B cell (primary cell): ENCODE measurements around the gene DLX2. TPM values are rescaled to one million over a fixed set of nuclear protein-coding genes. Genes with fewer than 3 reads are reported as not detected.

ENCODE experiments used
- ATAC-seq: fragments of 200-7000 bp; cut with Tn5 transposase; one replicate; pipeline ENCODE4 v1.10.0; 2021; ENCODE audit warnings: low read depth, mild to moderate bottlenecking, moderate number of reproducible peaks, moderate library complexity
- CTCF ChIA-PET: fragments of 350-600 bp; sonication (Branson Sonifier 250); formaldehyde crosslinking; loops from one replicate; lab custom pipeline; 2021; ENCODE audit warnings: antibody characterized with exemption, inconsistent platforms; lab: Charles Lee
- POLR2A ChIA-PET: fragments of 350-600 bp; sonication (Branson Sonifier 250); formaldehyde crosslinking; loops from one replicate; lab custom pipeline; 2021; ENCODE audit warnings: antibody characterized with exemption; lab: Charles Lee
- DNase-seq: peaks from one replicate; pipeline ENCODE4 v3.0.0; 2013
- H2AFZ ChIP-seq: 2 replicates; pipeline ENCODE4 v1.6.1; 2012; ENCODE audit warnings: mild to moderate bottlenecking, low read depth, low read length; ENCODE audit not compliant: insufficient read depth, poor library complexity, severe bottlenecking
- H3K27ac ChIP-seq, 2 donors: 1 replicate in 1 of 2; 2 replicates in 1 of 2; pipeline ENCODE4 v1.5.1; 2012 to 2013; ENCODE audit warnings: low read length in 2 of 2, mild to moderate bottlenecking in 2 of 2, moderate library complexity in 1 of 2
- H3K27me3 ChIP-seq, 4 experiments: fragments of 200-600 bp in 1 of 4; sonication (generic) in 1 of 4; replicated peaks in 1 of 4; 1 replicate in 2 of 4; 2 replicates in 2 of 4; pipeline versions ENCODE4 v1.6.1 to v1.7.0; 2013 to 2016; ENCODE audit warnings: low read length in 3 of 4, mild to moderate bottlenecking in 2 of 4, mixed read lengths in 1 of 4, moderate library complexity in 1 of 4; ENCODE audit not compliant: insufficient read depth in 4 of 4, control insufficient read depth in 3 of 4; ENCODE audit errors: control extremely low read depth in 1 of 4
- H3K36me3 ChIP-seq, 2 experiments: replicated peaks in 1 of 2; 1 replicate in 1 of 2; 2 replicates in 1 of 2; pipeline versions ENCODE4 v1.6.1 to v1.7.1; 2013; ENCODE audit warnings: low read length in 1 of 2; ENCODE audit not compliant: insufficient read depth in 2 of 2, control insufficient read depth in 1 of 2; ENCODE audit errors: control extremely low read depth in 1 of 2, extremely low read depth in 1 of 2
- H3K4me1 ChIP-seq, 2 donors: fragments of 200-600 bp in 1 of 2; sonication (generic) in 1 of 2; 1 replicate in 1 of 2; 2 replicates in 1 of 2; pipeline versions ENCODE4 v1.5.1 to v1.6.1; 2013 to 2017; ENCODE audit warnings: low read length in 2 of 2; ENCODE audit not compliant: control insufficient read depth in 2 of 2, insufficient read depth in 2 of 2
- H3K4me2 ChIP-seq: replicated peaks from 2 replicates; pipeline ENCODE3; 2012; ENCODE audit warnings: mild to moderate bottlenecking, low read depth, low read length; ENCODE audit not compliant: poor library complexity, severe bottlenecking
- H3K4me3 ChIP-seq, 5 experiments: fragments of 200-600 bp in 1 of 5; sonication (generic) in 1 of 5; 1 replicate in 3 of 5; 2 replicates in 2 of 5; pipeline versions ENCODE4 v1.5.1 to v1.7.0; 2011 to 2016; ENCODE audit warnings: low read length in 4 of 5, mild to moderate bottlenecking in 4 of 5, low read depth in 2 of 5, control low read depth in 1 of 5, moderate library complexity in 1 of 5; ENCODE audit not compliant: insufficient read depth in 1 of 5; ENCODE audit errors: control extremely low read depth in 1 of 5, extremely low read depth in 1 of 5
- H3K79me2 ChIP-seq: fragments of 200-600 bp; sonication (generic); one replicate; pipeline ENCODE4 v1.6.0; 2016; ENCODE audit warnings: low read length; ENCODE audit not compliant: control insufficient read depth, insufficient read depth
- H3K9ac ChIP-seq: fragments of 200-600 bp; sonication (generic); 2 replicates; pipeline ENCODE4 v1.6.1; 2017; ENCODE audit warnings: mild to moderate bottlenecking, low read length, moderate library complexity
- H3K9me3 ChIP-seq, 3 donors: one replicate each; pipeline versions ENCODE4 v1.6.1 to v1.7.1; 2013; ENCODE audit warnings: low read length in 2 of 3; ENCODE audit not compliant: control insufficient read depth in 2 of 3, insufficient read depth in 1 of 3; ENCODE audit errors: control extremely low read depth in 1 of 3
- H4K20me1 ChIP-seq: 2 replicates; pipeline ENCODE4 v1.6.0; 2012; ENCODE audit warnings: mild to moderate bottlenecking, low read length; ENCODE audit not compliant: insufficient read depth, control insufficient read depth, poor library complexity, severe bottlenecking
- H3K27ac Mint-ChIP-seq: one replicate; pipeline ENCODE4 v1.8.0; 2021; ENCODE audit warnings: mixed read lengths
- H3K27me3 Mint-ChIP-seq: one replicate; pipeline ENCODE4 v1.8.0; 2021; ENCODE audit warnings: mixed read lengths
- H3K4me1 Mint-ChIP-seq: one replicate; pipeline ENCODE4 v1.8.0; 2021; ENCODE audit warnings: mixed read lengths
- H3K4me3 Mint-ChIP-seq: one replicate; pipeline ENCODE4 v1.8.0; 2021; ENCODE audit warnings: mixed read lengths
- H3K9me3 Mint-ChIP-seq: one replicate; pipeline ENCODE4 v1.8.0; 2022; ENCODE audit warnings: mixed read lengths; ENCODE audit not compliant: insufficient read depth
- EZH2 ChIP-seq: IDR thresholded peaks from 2 replicates; pipeline ENCODE4 v1.6.1; 2012; ENCODE audit warnings: borderline replicate concordance, low read depth, mild to moderate bottlenecking, moderate library complexity, low read length; ENCODE audit not compliant: insufficient read depth, poor library complexity, severe bottlenecking
- WGBS: methylation state at CpG from one replicate; pipeline ENCODE4 v1.1.5; 2013; ENCODE audit warnings: missing lambda C conversion rate; ENCODE audit not compliant: insufficient coverage; 5-methylcytosine and 5-hydroxymethylcytosine counted together
- intact Hi-C: fragments of 100-400 bp; cut with micrococcal nuclease; formaldehyde crosslinking; loops from one replicate; pipeline ENCODE4 v1.10.0; 2022
- polyA plus RNA-seq: library from polyadenylated mRNA; depleted of rRNA; stranded (reverse); fragments of >200 nt; gene quantifications from 2 replicates; pipeline ENCODE4 v1.2.3, GENCODE V29; 2012
- total RNA-seq, 2 donors: library from RNA; stranded (reverse); fragments of 120-200 nt in 1 of 2; gene quantifications; 1 replicate in 1 of 2; 2 replicates in 1 of 2; pipeline versions ENCODE4 v1.2.3 to v1.2.4, GENCODE V29; 2013 to 2022
- TF ChIP-seq, protein P1 (sequence below): fragments of 200-600 bp; IDR thresholded peaks from one replicate; pipeline ENCODE4 v1.8.0; 2022; ENCODE audit warnings: antibody characterized with exemption, mild to moderate bottlenecking

The DLX2 gene
- total and polyA plus RNA-seq, 2 donors (not counting 1 experiment from before 2014, with no cell fraction given): 0.13 to 0.52 TPM

DNA sequence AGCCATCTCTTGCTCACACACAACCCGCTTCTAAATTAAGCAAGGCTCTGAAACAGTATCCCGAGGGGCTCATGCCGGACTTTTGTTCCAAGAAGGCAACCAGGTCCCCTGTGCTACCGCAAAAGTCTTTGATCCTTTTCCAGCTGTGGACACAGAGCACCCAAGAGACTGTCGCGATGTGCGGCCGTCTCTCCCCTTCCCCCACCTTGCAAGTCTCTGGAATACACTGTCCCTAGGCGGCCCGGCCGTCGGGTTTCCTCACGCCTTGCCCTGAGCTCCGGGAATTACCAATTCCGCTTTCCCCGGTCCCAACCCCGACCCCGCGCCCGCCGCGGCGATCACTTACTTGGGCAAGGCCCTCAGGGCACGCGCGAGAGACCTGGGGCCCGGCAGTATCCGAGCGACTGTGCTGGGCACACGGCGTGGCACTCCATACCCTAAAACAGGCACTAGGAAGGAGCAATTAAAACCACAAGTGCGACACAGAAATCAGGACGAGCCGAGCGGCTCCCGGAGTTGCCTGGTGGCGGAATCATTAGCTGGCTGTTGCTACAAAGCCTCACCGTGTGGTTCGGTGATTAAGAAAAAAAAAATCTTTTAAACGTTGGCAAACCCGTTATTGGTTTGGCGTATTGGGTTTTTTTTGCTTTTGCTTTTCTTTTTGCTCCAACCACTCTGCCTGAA lies 19.6 kb downstream of the DLX2 start:
- DNase-seq (peak; percentile 27), ATAC-seq (no peak)
- Histone ChIP-seq H3K9ac (peak overlapping the region; percentile 3), H3K36me3 (no peaks in the 10 kb centered on the region), H3K79me2 (no peaks in the 10 kb centered on the region), H2AFZ (no peak overlapping the region), H3K27ac (no peak overlapping the region), H3K9me3 (peaks cover 0 to 89% (median 49%) of the 10 kb centered on the region in 3 donors), H3K4me3 (no peak overlapping the region), H3K4me2 (peak overlapping the region; percentile 19), H3K27me3 (peaks cover 0 to 91% (median 89%) of the 10 kb centered on the region in 4 experiments), H4K20me1 (peaks cover 6% of the 10 kb centered on the region), H3K4me1 (peaks cover 58 to 79% of the 10 kb centered on the region in 2 donors)
- CTCF ChIA-PET: interaction anchor here (10.1 kb wide), 1 partner anchor 21 kb away, joined by 58 read pairs; the partner anchor contains the start of gene DLX2
- peak overlapping the region; percentile 32 for H3K4me3 Mint-ChIP-seq
- H3K27ac Mint-ChIP-seq: no peak overlapping the region
- WGBS: 14% methylated on average over 38 of the region's 42 CpGs
- POLR2A ChIA-PET: interaction anchor here (1.1 to 2.2 kb wide), 2 partner anchors 9 to 16 kb away, joined by 3 to 6 read pairs; no protein-coding TSS in a partner anchor
- peaks cover 45% of the 10 kb centered on the region for H3K4me1 Mint-ChIP-seq
- intact Hi-C loops: no loop called here
- TF ChIP-seq, protein P1, sequence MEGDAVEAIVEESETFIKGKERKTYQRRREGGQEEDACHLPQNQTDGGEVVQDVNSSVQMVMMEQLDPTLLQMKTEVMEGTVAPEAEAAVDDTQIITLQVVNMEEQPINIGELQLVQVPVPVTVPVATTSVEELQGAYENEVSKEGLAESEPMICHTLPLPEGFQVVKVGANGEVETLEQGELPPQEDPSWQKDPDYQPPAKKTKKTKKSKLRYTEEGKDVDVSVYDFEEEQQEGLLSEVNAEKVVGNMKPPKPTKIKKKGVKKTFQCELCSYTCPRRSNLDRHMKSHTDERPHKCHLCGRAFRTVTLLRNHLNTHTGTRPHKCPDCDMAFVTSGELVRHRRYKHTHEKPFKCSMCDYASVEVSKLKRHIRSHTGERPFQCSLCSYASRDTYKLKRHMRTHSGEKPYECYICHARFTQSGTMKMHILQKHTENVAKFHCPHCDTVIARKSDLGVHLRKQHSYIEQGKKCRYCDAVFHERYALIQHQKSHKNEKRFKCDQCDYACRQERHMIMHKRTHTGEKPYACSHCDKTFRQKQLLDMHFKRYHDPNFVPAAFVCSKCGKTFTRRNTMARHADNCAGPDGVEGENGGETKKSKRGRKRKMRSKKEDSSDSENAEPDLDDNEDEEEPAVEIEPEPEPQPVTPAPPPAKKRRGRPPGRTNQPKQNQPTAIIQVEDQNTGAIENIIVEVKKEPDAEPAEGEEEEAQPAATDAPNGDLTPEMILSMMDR: no peak
- no peak for TF ChIP-seq EZH2
- H3K9me3 Mint-ChIP-seq: no peaks in the 10 kb centered on the region
- H3K27me3 Mint-ChIP-seq: peaks cover 72% of the 10 kb centered on the region
